Eye (tissue), 1 donor: ENCODE measurements around the gene THBS3.
"Not testable (repeated sequence)": the region's sequence is repeated elsewhere in the genome, so short reads cannot be mapped to it uniquely, and the experiment has no call there.

Experiments
- DNase-seq: peaks from one replicate; pipeline ENCODE4 v3.0.0-alpha.2; 2015

The THBS3 gene

GRCh38 chr1:155233502-155233901 lies 25.8 kb upstream of the THBS3 start:
- not testable (repeated sequence) for DNase-seq

GRCh38 chr1:155232001-155232978 lies 24.6 kb upstream of the THBS3 start:
- peak; percentile 48 for DNase-seq

- not testable (repeated sequence) for DNase-seq
These were observed 23.6 kb upstream of the THBS3 start for GRCh38 chr1:155231302-155231701.

- no peak for DNase-seq
These were observed 20.4 kb upstream of the THBS3 start for GRCh38 chr1:155228096-155228427.

GRCh38 chr1:155227261-155228095 lies 19.8 kb upstream of the THBS3 start:
- DNase-seq: peak; percentile 100

- peak; percentile 91 for DNase-seq
These were observed 19.2 kb upstream of the THBS3 start for GRCh38 chr1:155226910-155227260.

- peak; percentile 89 for DNase-seq
These were observed 18.7 kb upstream of the THBS3 start for GRCh38 chr1:155226188-155226909.

- DNase-seq: not testable (repeated sequence)
These were observed 17.7 kb upstream of the THBS3 start for GRCh38 chr1:155225404-155225759.

GRCh38 chr1:155223047-155223446 lies 15.3 kb upstream of the THBS3 start:
- DNase-seq: no peak

GRCh38 chr1:155220211-155220965 lies 12.7 kb upstream of the THBS3 start:
- DNase-seq: not testable (repeated sequence)

- DNase-seq: peak; percentile 78
These were observed 11.9 kb upstream of the THBS3 start for GRCh38 chr1:155219592-155220031.

- peak; percentile 95 for DNase-seq
These were observed 11.3 kb upstream of the THBS3 start for GRCh38 chr1:155218854-155219591.

GRCh38 chr1:155214702-155215101 lies 7.0 kb upstream of the THBS3 start:
- not testable (repeated sequence) for DNase-seq

GRCh38 chr1:155212051-155212440 lies 4.3 kb upstream of the THBS3 start:
- not testable (repeated sequence) for DNase-seq

GRCh38 chr1:155211381-155212050 lies 3.8 kb upstream of the THBS3 start:
- not testable (repeated sequence) for DNase-seq

GRCh38 chr1:155210314-155211104 lies 2.8 kb upstream of the THBS3 start:
- DNase-seq: no peak

- no peak for DNase-seq
These were observed 1.6 kb upstream of the THBS3 start for GRCh38 chr1:155209312-155209721.

- peak; percentile 97 for DNase-seq
These were observed 1.0 kb upstream of the THBS3 start, which contains the start of gene MTX1 for GRCh38 chr1:155208541-155209311. MTX1 (plus strand) TSS chr1:155208695; CDS start chr1:155208805, 110 bp downstream.
